ENCODE results near the gene POPDC3. TPM values are rescaled to one million over a fixed set of nuclear protein-coding genes. Genes with fewer than 3 reads are reported as not detected.

Gene POPDC3
- polyA plus RNA-seq, 3 donors: not detected

GRCh38 chr6:105202486-105202885, 22.7 kb upstream of the POPDC3 start:
- Histone ChIP-seq H3K36me3 (replicated peaks in 1 of 2; ENCODE audit: control insufficient read depth in 1 of 2, insufficient read depth in 2 of 2, low read length in 2 of 2) (no peaks in the 10 kb centered on the region), H2AFZ (ENCODE audit: insufficient read depth, low read depth, low read length, poor library complexity, severe bottlenecking) (no peak overlapping the region), H3K27ac (ENCODE audit: low read depth in 1 of 2, low read length in 2 of 2) (no peak overlapping the region), H3K4me2 (replicated peaks; ENCODE audit: extremely low read depth, low read length, poor library complexity, severe bottlenecking) (no peak overlapping the region), H3K79me2 (ENCODE audit: insufficient read depth, low read length) (no peaks in the 10 kb centered on the region), H3K4me3 (replicated peaks in 1 of 3; ENCODE audit: low read depth in 2 of 3, low read length in 3 of 3) (no peak overlapping the region), H4K20me1 (ENCODE audit: insufficient read depth, low read length) (no peaks in the 10 kb centered on the region), H3K9me3 (replicated peaks in 1 of 2; ENCODE audit: control insufficient read depth in 1 of 2, insufficient read depth in 1 of 2, low read length in 2 of 2) (no peaks in the 10 kb centered on the region), H3K4me1 (ENCODE audit: control insufficient read depth in 1 of 2, insufficient read depth in 2 of 2, low read length in 2 of 2) (no peaks in the 10 kb centered on the region), H3K27me3 (ENCODE audit: control insufficient read depth in 2 of 2, insufficient read depth in 2 of 2, low read length in 2 of 2) (no peaks in the 10 kb centered on the region), H3K9ac (ENCODE audit: insufficient read depth, low read length, poor library complexity, severe bottlenecking) (no peak overlapping the region)
- no peak overlapping the region for H3K27ac Mint-ChIP-seq
- no peaks in the 10 kb centered on the region for H3K36me3 Mint-ChIP-seq
- no peaks in the 10 kb centered on the region for H3K4me1 Mint-ChIP-seq
- no peak for DNase-seq
- TF ChIP-seq CTCF (IDR thresholded peaks at IDR 0.05): no peak
- WGBS (ENCODE audit: insufficient coverage): 88% methylated on average over 2 of the region's 4 CpGs
- peaks cover 0 to 4% (median 3%) of the 10 kb centered on the region in 3 donors for H3K27me3 Mint-ChIP-seq (ENCODE audit: low read depth in 3 of 3)
- H3K4me3 Mint-ChIP-seq: no peak overlapping the region
- intact Hi-C loops (cut with micrococcal nuclease): no loop called here
- H3K9me3 Mint-ChIP-seq: peaks cover 0 to 10% (median 0%) of the 10 kb centered on the region in 7 donors

GRCh38 chr6:105200133-105200730, 20.4 kb upstream of the POPDC3 start:
- Mint-ChIP-seq H3K4me1 (no peaks in the 10 kb centered on the region), H3K36me3 (no peaks in the 10 kb centered on the region), H3K4me3 (no peak overlapping the region), H3K9me3 (peaks cover 0 to 17% (median 6%) of the 10 kb centered on the region in 7 donors), H3K27ac (no peak overlapping the region), H3K27me3 (ENCODE audit: low read depth in 3 of 3) (peaks cover 2 to 4% (median 4%) of the 10 kb centered on the region in 3 donors)
- Histone ChIP-seq H3K4me1 (ENCODE audit: control insufficient read depth in 1 of 2, insufficient read depth in 2 of 2, low read length in 2 of 2) (no peaks in the 10 kb centered on the region), H3K36me3 (replicated peaks in 1 of 2; ENCODE audit: control insufficient read depth in 1 of 2, insufficient read depth in 2 of 2, low read length in 2 of 2) (no peaks in the 10 kb centered on the region), H3K9me3 (replicated peaks in 1 of 2; ENCODE audit: control insufficient read depth in 1 of 2, insufficient read depth in 1 of 2, low read length in 2 of 2) (peaks cover 3 to 4% of the 10 kb centered on the region in 2 donors), H3K79me2 (ENCODE audit: insufficient read depth, low read length) (no peaks in the 10 kb centered on the region), H3K27me3 (ENCODE audit: control insufficient read depth in 2 of 2, insufficient read depth in 2 of 2, low read length in 2 of 2) (no peaks in the 10 kb centered on the region), H3K9ac (ENCODE audit: insufficient read depth, low read length, poor library complexity, severe bottlenecking) (no peak overlapping the region), H3K27ac (ENCODE audit: low read depth in 1 of 2, low read length in 2 of 2) (no peak overlapping the region), H4K20me1 (ENCODE audit: insufficient read depth, low read length) (no peaks in the 10 kb centered on the region), H3K4me3 (replicated peaks in 1 of 3; ENCODE audit: low read depth in 2 of 3, low read length in 3 of 3) (no peak overlapping the region), H3K4me2 (replicated peaks; ENCODE audit: extremely low read depth, low read length, poor library complexity, severe bottlenecking) (no peak overlapping the region), H2AFZ (ENCODE audit: insufficient read depth, low read depth, low read length, poor library complexity, severe bottlenecking) (no peak overlapping the region)
- WGBS (ENCODE audit: insufficient coverage): 83% methylated on average over 1 of the region's 6 CpGs
- no peak for TF ChIP-seq CTCF (IDR thresholded peaks at IDR 0.05)
- no peak for DNase-seq
- intact Hi-C loops (cut with micrococcal nuclease): no loop called here
